DND-41 (cell line): Measurements from ENCODE around the gene FBXL3.

Experiments
- ATAC-seq: fragments of 200-7000 bp; cut with Tn5 transposase; 3 replicates; pipeline ENCODE4 v1.9.1; 2021; ENCODE audit warnings: low read depth; ENCODE audit not compliant: insufficient read depth
- DNase-seq: peaks from one replicate; pipeline ENCODE4 v3.0.0-alpha.2; 2020
- H2AFZ ChIP-seq: 2 replicates; pipeline ENCODE4 v1.6.0; 2012; ENCODE audit warnings: low read depth, low read length
- H3K27ac ChIP-seq: 2 replicates; pipeline ENCODE4 v1.5.1; 2012; ENCODE audit warnings: low read length, inconsistent platforms
- H3K27me3 ChIP-seq: fragments of 200-600 bp; sonication (generic); 2 replicates; pipeline ENCODE4 v1.6.0; 2012; ENCODE audit warnings: low read length, mild to moderate bottlenecking, inconsistent platforms; ENCODE audit not compliant: insufficient read depth, poor library complexity
- H3K36me3 ChIP-seq: 2 replicates; pipeline ENCODE4 v1.5.1; 2012; ENCODE audit warnings: low read length, inconsistent platforms; ENCODE audit not compliant: insufficient read depth
- H3K4me1 ChIP-seq: 2 replicates; pipeline ENCODE4 v1.5.1; 2012; ENCODE audit warnings: mild to moderate bottlenecking, low read length; ENCODE audit not compliant: insufficient read depth
- H3K4me2 ChIP-seq: 2 replicates; pipeline ENCODE4 v1.6.0; 2012; ENCODE audit warnings: mild to moderate bottlenecking, moderate library complexity, low read length, inconsistent platforms; ENCODE audit not compliant: insufficient read depth
- H3K4me3 ChIP-seq, 2 experiments: fragments of 200-600 bp in 1 of 2; shearing (Covaris generic) in 1 of 2; 2 replicates each; pipeline ENCODE4 v1.5.1; 2012 to 2016; ENCODE audit warnings: inconsistent platforms in 2 of 2, low read length in 2 of 2, mild to moderate bottlenecking in 2 of 2, low read depth in 1 of 2, moderate library complexity in 1 of 2
- H3K79me2 ChIP-seq: 2 replicates; pipeline ENCODE4 v1.6.0; 2012; ENCODE audit warnings: low read length, inconsistent platforms; ENCODE audit not compliant: insufficient read depth
- H3K9ac ChIP-seq: 2 replicates; pipeline ENCODE4 v1.6.0; 2012; ENCODE audit warnings: low read depth, mild to moderate bottlenecking, inconsistent platforms, low read length, moderate library complexity
- H3K9me3 ChIP-seq: 2 replicates; pipeline ENCODE4 v1.5.1; 2012; ENCODE audit warnings: low read length, moderate library complexity, mild to moderate bottlenecking, inconsistent platforms; ENCODE audit not compliant: insufficient read depth, severe bottlenecking
- H4K20me1 ChIP-seq: 2 replicates; pipeline ENCODE4 v1.6.0; 2012; ENCODE audit warnings: low read length; ENCODE audit not compliant: insufficient read depth
- CTCF ChIP-seq: IDR thresholded peaks from 2 replicates; pipeline ENCODE4 v1.5.1; 2012; ENCODE audit warnings: borderline replicate concordance, low read length, moderate library complexity, mild to moderate bottlenecking; ENCODE audit not compliant: poor library complexity, severe bottlenecking; ENCODE audit errors: extremely low read depth
- EZH2 ChIP-seq: IDR thresholded peaks from 3 replicates; pipeline ENCODE4 v1.6.1; 2012; ENCODE audit warnings: borderline replicate concordance, low read depth, mild to moderate bottlenecking, moderate library complexity, low read length, inconsistent platforms; ENCODE audit not compliant: severe bottlenecking

The FBXL3 gene

GRCh38 chr13:76992548-76993001 lies 34.4 kb downstream of the FBXL3 start:
- Histone ChIP-seq H4K20me1 (no peaks in the 10 kb centered on the region), H2AFZ (peak overlapping the region; percentile 83), H3K4me2 (peak overlapping the region; percentile 83), H3K9ac (peak overlapping the region; percentile 74), H3K4me3 (peak overlapping the region; percentile 33 to 64; a peak in 3 of 4 replicates), H3K27ac (peak overlapping the region; percentile 58), H3K79me2 (peaks cover 22% of the 10 kb centered on the region), H3K9me3 (no peaks in the 10 kb centered on the region), H3K27me3 (no peaks in the 10 kb centered on the region), H3K36me3 (peaks cover 19% of the 10 kb centered on the region), H3K4me1 (peaks cover 30% of the 10 kb centered on the region)
- ATAC-seq, result no peak
- no peak for TF ChIP-seq EZH2
- TF ChIP-seq CTCF, result no peak
- peak; percentile 12 for DNase-seq

- peak within 1 kb of the TSS; percentile 90 for H2AFZ ChIP-seq
These were observed 35.0 kb downstream of the FBXL3 start, which contains the start of gene CLN5 for GRCh38 chr13:76991796-76992547. TSS of gene CLN5 (plus strand) at chr13:76992081. CDS start at chr13:76992099, 18 bp downstream.

GRCh38 chr13:76991432-76991795 lies 35.5 kb downstream of the FBXL3 start:
- H3K27me3 ChIP-seq, result no peaks in the 10 kb centered on the region
- H3K9ac ChIP-seq, result peak overlapping the region; percentile 74
- TF ChIP-seq CTCF (no peak), EZH2 (no peak)
- peak overlapping the region; percentile 79 for H3K27ac ChIP-seq
- no peaks in the 10 kb centered on the region for H3K9me3 ChIP-seq
- ATAC-seq (peak; percentile 15), DNase-seq (no peak)
- H3K4me2 ChIP-seq, result peak overlapping the region; percentile 83
- no peaks in the 10 kb centered on the region for H4K20me1 ChIP-seq
- peaks cover 22% of the 10 kb centered on the region for H3K79me2 ChIP-seq
- peak overlapping the region; percentile 14 to 64; a peak in 3 of 4 replicates for H3K4me3 ChIP-seq
- H3K4me1 ChIP-seq, result peaks cover 30% of the 10 kb centered on the region
- peaks cover 12% of the 10 kb centered on the region for H3K36me3 ChIP-seq
- peak overlapping the region; percentile 90 for H2AFZ ChIP-seq

More at GRCh38 chr13:76991796-76992547, 35.0 kb downstream of the FBXL3 start, which contains the start of gene CLN5:
- Histone ChIP-seq H3K36me3 (peaks cover 17% of the 10 kb centered on the region), H3K4me1 (peaks cover 30% of the 10 kb centered on the region), H3K27me3 (no peaks in the 10 kb centered on the region), H3K9me3 (no peaks in the 10 kb centered on the region), H4K20me1 (no peaks in the 10 kb centered on the region), H3K9ac (peak within 1 kb of the TSS; percentile 74), H3K4me2 (peak within 1 kb of the TSS; percentile 83), H3K4me3 (peak within 1 kb of the TSS; percentile 33 to 64; a peak in 3 of 4 replicates), H3K27ac (peak within 1 kb of the TSS; percentile 79), H3K79me2 (peaks cover 22% of the 10 kb centered on the region)
- DNase-seq, result peak; percentile 95
- TF ChIP-seq CTCF (no peak), EZH2 (no peak)
- ATAC-seq, result peak; percentile 99
